HG03175 (cell line): ENCODE measurements around the gene DSTYK.
A peak's percentile ranks its signal among the peaks of the same experiment; 100 is the strongest.

Experiments used
- ATAC-seq: cut with Tn5 transposase; IDR thresholded peaks from one replicate; pipeline ENCODE4 v1.9.1; 2021; ENCODE audit warnings: mild to moderate bottlenecking, moderate library complexity; ENCODE audit not compliant: unreplicated experiment

Gene DSTYK, protein sequence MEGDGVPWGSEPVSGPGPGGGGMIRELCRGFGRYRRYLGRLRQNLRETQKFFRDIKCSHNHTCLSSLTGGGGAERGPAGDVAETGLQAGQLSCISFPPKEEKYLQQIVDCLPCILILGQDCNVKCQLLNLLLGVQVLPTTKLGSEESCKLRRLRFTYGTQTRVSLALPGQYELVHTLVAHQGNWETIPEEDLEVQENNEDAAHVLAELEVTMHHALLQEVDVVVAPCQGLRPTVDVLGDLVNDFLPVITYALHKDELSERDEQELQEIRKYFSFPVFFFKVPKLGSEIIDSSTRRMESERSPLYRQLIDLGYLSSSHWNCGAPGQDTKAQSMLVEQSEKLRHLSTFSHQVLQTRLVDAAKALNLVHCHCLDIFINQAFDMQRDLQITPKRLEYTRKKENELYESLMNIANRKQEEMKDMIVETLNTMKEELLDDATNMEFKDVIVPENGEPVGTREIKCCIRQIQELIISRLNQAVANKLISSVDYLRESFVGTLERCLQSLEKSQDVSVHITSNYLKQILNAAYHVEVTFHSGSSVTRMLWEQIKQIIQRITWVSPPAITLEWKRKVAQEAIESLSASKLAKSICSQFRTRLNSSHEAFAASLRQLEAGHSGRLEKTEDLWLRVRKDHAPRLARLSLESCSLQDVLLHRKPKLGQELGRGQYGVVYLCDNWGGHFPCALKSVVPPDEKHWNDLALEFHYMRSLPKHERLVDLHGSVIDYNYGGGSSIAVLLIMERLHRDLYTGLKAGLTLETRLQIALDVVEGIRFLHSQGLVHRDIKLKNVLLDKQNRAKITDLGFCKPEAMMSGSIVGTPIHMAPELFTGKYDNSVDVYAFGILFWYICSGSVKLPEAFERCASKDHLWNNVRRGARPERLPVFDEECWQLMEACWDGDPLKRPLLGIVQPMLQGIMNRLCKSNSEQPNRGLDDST

GRCh38 chr1:205211169-205211838, at the start of gene DSTYK:
TSS of gene DSTYK (minus strand) at chr1:205211702. CDS start at chr1:205211535, 167 bp downstream.
- ATAC-seq = peak; percentile 82

DNA sequence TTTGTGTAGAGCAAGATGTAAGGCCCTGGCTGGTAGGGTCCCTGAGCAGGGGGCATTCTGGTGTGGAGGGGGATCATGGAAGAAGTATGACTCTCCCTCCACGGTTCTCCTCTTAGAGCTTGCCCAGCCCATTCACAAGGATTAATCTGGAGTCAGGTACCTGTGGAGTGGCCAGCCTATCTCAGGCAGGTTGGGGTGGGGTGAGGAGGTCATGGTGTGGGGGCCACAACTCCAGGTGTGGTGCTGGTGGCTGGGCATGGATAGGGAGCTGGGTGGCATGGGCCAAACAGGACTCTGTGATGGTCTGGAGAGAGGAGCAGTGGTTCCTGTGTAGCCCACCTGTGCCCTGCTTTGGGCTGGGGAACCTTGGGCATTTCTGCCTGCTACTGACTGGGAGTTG, 48.5 kb upstream of the DSTYK start:
- ATAC-seq = no peak

DNA sequence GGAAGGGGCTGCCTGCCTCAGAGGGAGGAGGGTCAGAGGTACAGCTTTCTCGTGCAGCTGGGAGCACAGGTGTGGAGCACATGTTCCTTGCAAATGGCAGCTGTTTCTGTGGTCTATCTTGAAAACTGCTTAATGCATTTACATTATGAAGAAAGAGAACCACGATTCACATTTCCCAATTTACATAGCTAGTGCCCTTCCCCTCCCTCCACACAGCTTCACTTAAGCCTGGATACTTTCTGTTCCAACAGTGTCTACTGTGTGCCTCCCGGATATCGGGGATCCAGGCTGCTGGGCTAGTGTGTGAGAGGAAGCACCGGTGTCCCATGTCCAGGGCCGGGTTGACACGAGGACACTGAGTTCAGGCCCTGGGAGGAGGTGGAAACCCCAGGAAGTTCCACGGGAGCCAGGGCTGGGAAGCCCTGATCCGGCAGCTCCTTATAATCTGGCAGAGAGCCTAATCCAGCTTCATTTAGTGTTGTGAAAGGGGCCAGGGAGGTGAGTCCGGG, 47.9 kb upstream of the DSTYK start:
- no peak for ATAC-seq

DNA sequence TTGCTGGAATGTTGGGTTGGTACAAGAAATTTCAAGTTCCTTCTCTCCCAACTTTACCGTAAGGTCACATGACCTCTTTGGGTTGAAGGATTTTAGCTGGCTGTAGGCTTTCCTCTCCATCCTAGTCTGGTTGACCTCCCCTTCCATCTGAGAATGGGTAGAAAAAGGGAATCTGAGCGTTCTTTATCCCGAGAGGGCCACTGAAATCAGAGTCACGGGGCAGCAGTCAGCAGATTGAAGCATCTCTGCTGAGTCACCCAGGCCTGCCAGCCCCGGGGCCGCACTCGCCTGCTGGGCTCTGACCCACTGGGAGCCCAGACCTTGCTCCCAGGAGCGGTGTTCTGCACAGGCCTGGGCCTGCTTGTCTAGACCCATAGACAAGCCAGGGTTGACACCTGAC, 47.2 kb upstream of the DSTYK start:
- no peak for ATAC-seq

DNA sequence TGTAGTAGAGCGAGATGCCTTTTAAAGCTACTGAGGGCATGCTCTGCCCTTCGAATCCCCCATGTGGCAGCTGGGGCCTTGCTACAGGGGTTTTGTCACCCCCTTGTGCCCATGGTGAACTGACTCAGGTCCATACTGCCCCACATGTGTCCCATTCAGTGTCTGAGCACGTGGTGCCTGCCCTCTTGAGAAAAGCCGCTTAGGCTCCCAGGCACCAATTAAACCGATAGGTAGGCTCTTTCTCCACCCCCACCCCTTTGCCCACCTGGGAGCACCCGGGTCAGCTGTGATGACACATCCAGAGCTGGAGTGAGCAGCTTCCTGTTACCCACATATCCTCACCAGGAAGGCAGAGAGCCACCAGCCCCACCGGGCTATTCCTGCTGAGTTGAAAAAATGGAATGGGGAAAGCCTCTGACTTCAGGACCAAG, 46.8 kb upstream of the DSTYK start:
- no peak for ATAC-seq

GRCh38 chr1:205257735-205258134, 46.2 kb upstream of the DSTYK start:
- no peak for ATAC-seq

- no peak for ATAC-seq
Measured at GRCh38 chr1:205256951-205257625, 45.6 kb upstream of the DSTYK start.

- peak; percentile 63 for ATAC-seq
Measured at GRCh38 chr1:205255941-205256780, 44.7 kb upstream of the DSTYK start.

DNA sequence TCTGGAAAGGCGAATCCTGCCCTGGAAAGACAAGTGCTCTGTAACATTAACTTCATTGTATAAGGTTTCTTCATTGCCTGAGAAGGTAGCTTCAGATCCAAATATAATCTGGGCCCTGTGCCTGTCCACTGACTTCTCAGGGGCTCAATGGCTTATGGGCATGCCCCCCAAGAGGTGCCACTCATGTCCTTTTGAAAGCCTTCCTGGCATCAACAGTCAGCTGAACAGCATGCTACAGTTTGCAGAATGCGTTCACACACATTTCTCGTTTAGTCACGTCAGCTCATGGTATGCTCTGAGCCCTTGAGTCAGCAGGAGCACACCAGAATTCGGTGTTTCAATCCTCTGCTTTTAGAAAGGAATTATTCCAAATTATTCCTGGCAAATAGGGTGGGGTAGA, 40.1 kb upstream of the DSTYK start:
- no peak for ATAC-seq

DNA sequence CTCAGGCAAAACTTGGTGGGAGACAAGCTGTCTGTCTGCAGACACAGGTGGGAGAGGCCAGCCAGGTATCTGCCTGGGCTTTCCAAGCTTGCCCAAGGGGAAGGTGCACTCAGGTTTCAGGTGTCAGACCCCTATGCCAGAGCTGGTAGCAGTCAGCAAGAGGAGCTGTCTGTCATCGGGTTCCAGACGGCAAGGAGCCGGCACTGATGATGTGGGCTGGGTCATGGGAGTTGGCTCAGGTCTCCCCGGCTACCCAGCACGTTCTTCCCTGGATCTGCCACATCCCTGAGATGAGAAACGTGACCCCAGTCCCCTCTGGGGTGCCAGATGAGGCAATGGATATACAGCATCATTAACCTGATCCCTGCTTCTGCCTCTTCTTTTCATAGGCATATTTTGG, 39.2 kb upstream of the DSTYK start:
- no peak for ATAC-seq

- ATAC-seq = no peak
Measured at GRCh38 chr1:205249651-205250050, 38.1 kb upstream of the DSTYK start.

- ATAC-seq = no peak
Measured at GRCh38 chr1:205248793-205249601, 37.5 kb upstream of the DSTYK start.

DNA sequence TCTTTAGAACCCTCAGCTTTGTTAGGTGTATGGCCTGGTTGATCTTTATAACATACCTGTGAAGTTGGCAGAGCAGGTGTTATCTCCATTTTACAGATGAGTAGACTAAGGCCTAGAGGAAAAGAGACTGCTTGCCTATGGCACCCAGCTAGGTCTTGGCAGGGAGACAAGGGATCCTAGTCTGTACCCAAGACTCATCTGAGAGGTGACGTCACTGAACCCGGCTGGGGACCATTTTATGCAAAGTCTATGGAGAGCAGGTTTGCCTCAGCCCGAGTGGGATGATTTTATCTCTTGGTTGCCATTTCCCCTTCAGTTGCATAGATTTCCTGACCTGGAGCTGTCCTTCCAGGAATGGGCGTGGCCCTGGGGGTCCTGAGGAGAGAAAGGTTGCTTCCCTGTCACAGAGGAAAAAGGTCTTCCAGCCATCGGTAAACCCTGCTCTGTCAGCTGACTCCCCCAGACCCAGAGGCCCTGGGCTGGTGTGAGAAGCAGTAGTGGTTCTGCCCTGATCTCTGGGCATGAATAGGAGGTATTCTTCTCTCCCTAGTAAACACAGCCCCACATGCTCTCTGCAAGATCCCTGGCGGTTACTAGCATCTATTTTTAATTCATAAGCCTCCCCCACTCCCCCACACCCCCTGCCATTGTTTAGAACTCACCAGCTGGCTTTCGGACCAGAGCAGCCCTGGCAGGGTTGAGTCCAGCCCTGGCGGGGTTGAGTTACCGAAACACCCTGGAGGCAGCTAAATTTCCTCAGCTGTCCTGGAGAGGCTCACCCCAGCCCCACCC, 35.8 kb upstream of the DSTYK start:
- ATAC-seq = no peak

DNA sequence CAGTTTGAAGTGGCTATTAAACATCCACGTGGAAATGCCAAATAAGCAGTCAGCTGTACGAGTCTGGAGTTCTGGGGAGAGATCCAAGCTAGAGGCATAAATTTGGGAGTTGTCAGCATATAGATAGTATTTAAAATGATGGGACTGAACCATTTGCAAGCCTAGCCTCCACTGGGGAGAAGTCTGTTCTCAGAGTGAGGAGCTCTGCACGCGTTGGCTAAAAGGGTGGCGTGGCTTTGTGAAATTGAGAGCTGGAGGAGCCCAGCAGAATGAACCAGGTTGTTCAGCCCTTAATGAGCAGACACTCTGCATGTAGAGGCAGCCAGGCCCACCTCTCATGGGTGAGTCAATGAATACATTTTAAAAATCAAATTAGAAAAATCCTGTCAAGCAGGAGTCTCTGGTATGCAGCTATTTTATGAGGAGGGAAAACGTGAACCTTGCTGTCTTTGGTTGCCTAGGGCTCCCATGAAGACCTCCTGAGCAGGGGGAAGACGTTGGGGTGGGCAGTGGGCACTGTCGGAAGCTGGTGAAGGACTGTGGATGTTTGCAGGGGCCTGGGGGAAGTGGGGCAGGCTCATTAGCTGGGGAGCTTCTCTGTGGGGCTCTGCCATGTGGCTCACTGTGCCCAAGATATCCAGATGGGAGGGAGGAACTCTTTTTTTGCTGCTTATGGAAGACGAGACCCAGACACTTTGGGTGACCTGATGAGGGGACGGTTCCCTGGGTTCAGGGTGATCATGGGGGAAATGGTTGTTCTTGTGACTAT, 35.0 kb upstream of the DSTYK start:
- no peak for ATAC-seq

GRCh38 chr1:205245096-205245495, 33.6 kb upstream of the DSTYK start:
- ATAC-seq = no peak

DNA sequence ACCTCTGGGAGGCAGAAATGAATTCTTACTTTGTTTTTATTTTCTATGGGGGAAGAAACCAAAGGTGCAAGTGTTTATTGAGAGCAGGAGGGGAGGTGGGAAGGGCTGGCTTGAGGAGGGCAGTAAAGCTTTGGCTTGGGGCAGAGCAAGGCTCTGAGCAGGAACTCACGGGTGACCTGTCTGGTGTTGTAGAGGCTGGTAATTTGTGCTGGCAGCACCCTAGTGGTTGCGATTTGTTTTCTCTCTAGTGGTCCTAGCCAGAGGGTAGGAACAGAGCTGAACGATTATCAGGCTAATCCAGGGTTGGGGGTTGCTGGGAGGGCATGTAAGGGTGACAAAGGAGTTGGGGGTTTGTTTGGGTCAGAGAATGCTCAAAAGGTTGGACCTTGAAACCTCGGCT, 32.9 kb upstream of the DSTYK start:
- no peak for ATAC-seq
